ACHN (cell line): ENCODE results near the gene CORO7.

Experiments
- DNase-seq: peaks from one replicate; pipeline ENCODE4 v3.0.0-alpha.2; 2015
- in situ Hi-C: cut with HindIII; loops from 2 replicates; pipeline ENCODE4 v1.10.0; 2017; ENCODE audit warnings: low sequenced_read_pairs, low pct_ligation_motif_present, low pct_unique_long_range_greater_than_20kb

The CORO7 gene

GRCh38 chr16:4388271-4389021 lies 27.9 kb downstream of the CORO7 start:
- in situ Hi-C loops = no loop called here

GRCh38 chr16:4387781-4388180 lies 28.6 kb downstream of the CORO7 start:
- no peak for DNase-seq
- in situ Hi-C loops = no loop called here

More at GRCh38 chr16:4388271-4389021, 27.9 kb downstream of the CORO7 start:
- DNase-seq = no peak

GRCh38 chr16:4386951-4387565 lies 29.3 kb downstream of the CORO7 start:
- in situ Hi-C loops = no loop called here
- no peak for DNase-seq

- in situ Hi-C loops = no loop called here
- DNase-seq = no peak
Observed at GRCh38 chr16:4386451-4386805, 30.0 kb downstream of the CORO7 start.

- DNase-seq = no peak
- in situ Hi-C loops = no loop called here
Observed at GRCh38 chr16:4385789-4386450, 30.5 kb downstream of the CORO7 start.

GRCh38 chr16:4385066-4385788 lies 31.2 kb downstream of the CORO7 start:
- in situ Hi-C loops = no loop called here
- DNase-seq = no peak

- in situ Hi-C loops = no loop called here
- no peak for DNase-seq
Observed at GRCh38 chr16:4384509-4384942, 31.9 kb downstream of the CORO7 start.

- in situ Hi-C loops = no loop called here
Observed at GRCh38 chr16:4383591-4384444, 32.6 kb downstream of the CORO7 start.

GRCh38 chr16:4382795-4383357 lies 33.5 kb downstream of the CORO7 start:
- in situ Hi-C loops = no loop called here

More at GRCh38 chr16:4383591-4384444, 32.6 kb downstream of the CORO7 start:
- no peak for DNase-seq

GRCh38 chr16:4381935-4382794 lies 34.2 kb downstream of the CORO7 start:
- DNase-seq = no peak
- in situ Hi-C loops = no loop called here

More at GRCh38 chr16:4382795-4383357, 33.5 kb downstream of the CORO7 start:
- no peak for DNase-seq

GRCh38 chr16:4381072-4381934 lies 35.1 kb downstream of the CORO7 start:
- in situ Hi-C loops = no loop called here
- no peak for DNase-seq

GRCh38 chr16:4380119-4381063 lies 36.0 kb downstream of the CORO7 start:
- in situ Hi-C loops = no loop called here
- DNase-seq = no peak

GRCh38 chr16:4378999-4379690 lies 37.3 kb downstream of the CORO7 start:
- no peak for DNase-seq
- in situ Hi-C loops = no loop called here

GRCh38 chr16:4378161-4378666 lies 38.2 kb downstream of the CORO7 start:
- in situ Hi-C loops = no loop called here
- DNase-seq = no peak
